GM23338 (cell line): ENCODE measurements around the gene RAMP1. TPM values are rescaled to one million over a fixed set of nuclear protein-coding genes. Genes with fewer than 3 reads are reported as not detected.

ENCODE experiments used
- ATAC-seq: fragments of 200-7000 bp; cut with Tn5 transposase; 3 replicates; pipeline ENCODE4 v1.9.1; 2020
- DNase-seq: peaks from one replicate; pipeline ENCODE4 v3.0.0-alpha.2; 2015; ENCODE audit warnings: low spot score
- H2AFZ ChIP-seq: fragments of 200-600 bp; sonication (generic); 2 replicates; pipeline ENCODE4 v1.8.0; 2016; ENCODE audit warnings: antibody characterized with exemption, mild to moderate bottlenecking, moderate library complexity
- H3F3A ChIP-seq: fragments of 200-600 bp; sonication (generic); replicated peaks from 2 replicates; pipeline ENCODE4 v1.8.0; 2017; ENCODE audit warnings: antibody characterized with exemption, mixed run types, low read depth
- H3K27ac ChIP-seq: fragments of 200-600 bp; sonication (generic); 2 replicates; pipeline ENCODE4 v1.6.1; 2016; ENCODE audit warnings: low read depth
- H3K27me3 ChIP-seq: fragments of 200-600 bp; sonication (generic); 2 replicates; pipeline ENCODE4 v1.8.0; 2016; ENCODE audit warnings: mild to moderate bottlenecking, mixed run types, moderate library complexity; ENCODE audit not compliant: insufficient read depth
- H3K36me3 ChIP-seq: fragments of 200-600 bp; sonication (generic); 2 replicates; pipeline ENCODE4 v1.8.0; 2016; ENCODE audit warnings: mild to moderate bottlenecking; ENCODE audit not compliant: insufficient read depth
- H3K4me1 ChIP-seq: fragments of 200-600 bp; sonication (generic); 2 replicates; pipeline ENCODE4 v1.8.0; 2016; ENCODE audit warnings: mild to moderate bottlenecking, moderate library complexity; ENCODE audit not compliant: insufficient read depth
- H3K4me2 ChIP-seq: fragments of 200-600 bp; sonication (generic); 2 replicates; pipeline ENCODE4 v1.7.1; 2017; ENCODE audit warnings: mixed run types
- H3K4me3 ChIP-seq: fragments of 200-600 bp; sonication (generic); 2 replicates; pipeline ENCODE4 v1.6.1; 2016; ENCODE audit warnings: mixed run types
- H3K79me2 ChIP-seq: fragments of 200-600 bp; sonication (generic); replicated peaks from 2 replicates; pipeline ENCODE4 v1.8.0; 2017; ENCODE audit warnings: mild to moderate bottlenecking; ENCODE audit not compliant: insufficient read depth
- H3K9me2 ChIP-seq: fragments of 200-600 bp; sonication (generic); 2 replicates; pipeline ENCODE4 v1.8.0; 2017; ENCODE audit not compliant: insufficient read depth
- H4K20me1 ChIP-seq: fragments of 200-600 bp; sonication (generic); replicated peaks from 2 replicates; pipeline ENCODE4 v1.8.0; 2017; ENCODE audit warnings: mild to moderate bottlenecking; ENCODE audit not compliant: insufficient read depth
- H3K27ac Mint-ChIP-seq: 2 replicates; pipeline ENCODE4 v1.8.0; 2020; ENCODE audit warnings: inconsistent platforms, mild to moderate bottlenecking, moderate library complexity, mixed read lengths
- H3K27me3 Mint-ChIP-seq: 3 replicates; pipeline ENCODE4 v1.8.0; 2022; ENCODE audit warnings: low read depth, mild to moderate bottlenecking, moderate library complexity, mixed read lengths, inconsistent platforms; ENCODE audit not compliant: insufficient read depth, poor library complexity
- H3K36me3 Mint-ChIP-seq: 3 replicates; pipeline ENCODE4 v1.8.0; 2021; ENCODE audit warnings: low read depth, mild to moderate bottlenecking, inconsistent platforms, moderate library complexity, mixed read lengths
- H3K4me1 Mint-ChIP-seq: 3 replicates; pipeline ENCODE4 v1.8.0; 2020; ENCODE audit warnings: mild to moderate bottlenecking, inconsistent platforms, mixed read lengths
- H3K4me3 Mint-ChIP-seq: 3 replicates; pipeline ENCODE4 v1.8.0; 2021; ENCODE audit warnings: moderate library complexity, mild to moderate bottlenecking, inconsistent platforms, mixed read lengths
- H3K9me3 Mint-ChIP-seq: 3 replicates; pipeline ENCODE4 v1.8.0; 2020; ENCODE audit warnings: moderate library complexity, mild to moderate bottlenecking, inconsistent platforms, mixed read lengths
- CREB1 ChIP-seq: fragments of 250-450 bp; sonication (Bioruptor Pico); IDR thresholded peaks from 2 replicates; pipeline ENCODE4 v1.5.0; 2020; ENCODE audit warnings: low read depth, mild to moderate bottlenecking, moderate library complexity
- EZH2 ChIP-seq: fragments of 200-600 bp; sonication (generic); IDR thresholded peaks from one replicate; pipeline ENCODE4 v1.8.0; 2017; ENCODE audit warnings: antibody characterized with exemption, mild to moderate bottlenecking, low read depth; ENCODE audit not compliant: unreplicated experiment
- NANOG ChIP-seq: IDR thresholded peaks from 2 replicates; pipeline ENCODE4 v1.6.1; 2016; ENCODE audit warnings: antibody characterized with exemption, borderline replicate concordance
- STAT1 ChIP-seq: IDR thresholded peaks from one replicate; pipeline ENCODE4 v1.6.1; 2016; ENCODE audit warnings: antibody characterized with exemption; ENCODE audit not compliant: unreplicated experiment
- ZNF114 ChIP-seq: fragments of 250-450 bp; sonication (Bioruptor Pico); IDR thresholded peaks from 2 replicates; pipeline ENCODE4 v1.5.0; 2020; ENCODE audit warnings: mild to moderate bottlenecking, moderate library complexity
- polyA plus RNA-seq: library from polyadenylated mRNA; unstranded; fragments of >200 nt; fragmentation: Nextera tagmentation; extraction: Ambion mirVana; gene quantifications from 2 replicates; pipeline ENCODE4 v1.2.1, GENCODE V29; 2016
- total RNA-seq: library from RNA; depleted of rRNA; stranded (reverse); fragments of >200 nt; shearing (Covaris generic); gene quantifications from 2 replicates; pipeline ENCODE4 v1.2.3, GENCODE V29; 2014
- TF ChIP-seq, protein P1 (sequence below), 2 experiments: fragments of 200-600 bp in 1 of 2; sonication (generic) in 1 of 2; conservative IDR thresholded peaks; 2 replicates each; pipeline versions ENCODE4 v1.5.1 to v1.6.1; 2016 to 2017; ENCODE audit warnings: antibody characterized with exemption in 2 of 2, low read depth in 2 of 2, mild to moderate bottlenecking in 2 of 2, moderate library complexity in 1 of 2
- TF ChIP-seq, protein P2 (sequence below): fragments of 250-450 bp; sonication (Bioruptor Pico); IDR thresholded peaks from 2 replicates; pipeline ENCODE4 v1.5.0; 2020; ENCODE audit warnings: mild to moderate bottlenecking, moderate library complexity

RAMP1 gene
- total and polyA plus RNA-seq, 2 experiments from 2014 or later: 1.7 to 3.3 TPM

DNA sequence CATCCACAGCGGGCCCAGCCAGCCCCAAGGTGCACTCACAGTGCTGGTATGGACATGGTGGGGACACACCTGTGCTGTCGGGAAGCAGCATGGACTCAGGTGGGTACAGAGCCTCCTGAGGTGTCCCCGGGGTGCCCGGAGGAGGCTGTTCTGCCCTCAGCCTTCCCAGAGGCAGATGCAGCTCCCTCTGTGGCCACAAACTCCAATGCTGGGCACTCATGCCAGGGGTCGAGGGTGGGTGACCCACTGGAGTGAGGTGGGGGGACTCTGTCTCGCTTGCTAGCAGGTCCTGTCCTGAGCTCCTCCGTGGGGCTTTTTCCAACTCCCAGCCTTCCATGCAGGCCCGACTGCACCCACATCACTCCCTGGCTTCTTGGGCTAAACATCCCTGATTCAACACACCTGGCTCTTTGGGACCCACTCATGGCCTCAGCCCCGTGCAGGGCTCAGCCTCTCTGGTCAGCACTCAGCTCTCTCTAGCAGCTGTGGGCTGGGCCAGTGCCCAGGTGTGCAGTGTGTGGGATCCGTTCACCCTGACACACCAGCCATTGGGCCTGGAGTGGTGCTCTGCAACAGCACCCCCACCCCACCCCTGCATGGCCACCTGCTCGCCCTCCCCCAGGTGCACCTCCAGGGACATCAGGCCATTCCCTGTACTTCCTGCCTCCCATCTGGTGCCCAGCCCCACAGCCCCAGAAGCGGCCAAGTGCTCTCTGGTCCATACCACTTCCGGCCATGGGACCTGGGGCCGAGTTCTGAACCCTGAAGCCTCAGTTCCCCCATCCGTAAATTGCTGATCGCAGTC, 16.0 kb downstream of the RAMP1 start (continued):
- TF ChIP-seq ZNF114: no peak
- TF ChIP-seq EZH2: no peak
- TF ChIP-seq NANOG: no peak
- TF ChIP-seq CREB1 (CRISPR knock-in tag): no peak
- no peak for TF ChIP-seq STAT1

DNA sequence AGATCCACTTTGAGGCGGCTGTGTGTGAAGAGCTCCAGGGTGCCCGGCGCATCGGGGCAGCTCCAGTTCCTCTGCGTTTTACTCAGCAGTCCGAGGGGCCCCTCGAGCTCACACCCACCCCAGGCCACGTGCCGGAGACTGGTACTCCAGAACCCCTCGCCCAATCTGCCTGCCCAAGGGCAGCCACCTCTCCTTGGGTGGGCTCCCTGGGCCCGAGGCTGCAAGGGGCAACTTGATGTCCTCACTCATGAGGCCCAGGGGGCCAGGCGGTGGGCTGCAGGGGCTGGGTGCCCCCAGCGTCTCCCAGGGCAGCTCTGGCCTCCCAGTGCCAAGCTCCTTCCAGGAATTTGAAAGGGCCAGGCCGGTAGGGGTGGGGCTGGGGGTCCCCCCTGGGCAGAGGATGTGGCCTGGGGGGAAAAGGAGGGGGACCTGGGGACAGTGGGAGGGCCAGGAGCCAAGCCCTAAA, 16.7 kb downstream of the RAMP1 start:
- no peaks in the 10 kb centered on the region for H3K79me2 ChIP-seq
- no peak overlapping the region for H3K4me3 ChIP-seq
- ATAC-seq (no peak), DNase-seq (no peak)
- no peaks in the 10 kb centered on the region for H3K36me3 ChIP-seq
- H3F3A ChIP-seq: no peaks in the 10 kb centered on the region
- peaks cover 6% of the 10 kb centered on the region for H3K4me1 Mint-ChIP-seq
- H4K20me1 ChIP-seq: no peaks in the 10 kb centered on the region
- no peak overlapping the region for H3K4me2 ChIP-seq
- H3K27ac ChIP-seq: no peak overlapping the region
- H3K9me3 Mint-ChIP-seq: peaks cover 2% of the 10 kb centered on the region; the same call in 1 of the 3 replicates
- TF ChIP-seq, protein P1, sequence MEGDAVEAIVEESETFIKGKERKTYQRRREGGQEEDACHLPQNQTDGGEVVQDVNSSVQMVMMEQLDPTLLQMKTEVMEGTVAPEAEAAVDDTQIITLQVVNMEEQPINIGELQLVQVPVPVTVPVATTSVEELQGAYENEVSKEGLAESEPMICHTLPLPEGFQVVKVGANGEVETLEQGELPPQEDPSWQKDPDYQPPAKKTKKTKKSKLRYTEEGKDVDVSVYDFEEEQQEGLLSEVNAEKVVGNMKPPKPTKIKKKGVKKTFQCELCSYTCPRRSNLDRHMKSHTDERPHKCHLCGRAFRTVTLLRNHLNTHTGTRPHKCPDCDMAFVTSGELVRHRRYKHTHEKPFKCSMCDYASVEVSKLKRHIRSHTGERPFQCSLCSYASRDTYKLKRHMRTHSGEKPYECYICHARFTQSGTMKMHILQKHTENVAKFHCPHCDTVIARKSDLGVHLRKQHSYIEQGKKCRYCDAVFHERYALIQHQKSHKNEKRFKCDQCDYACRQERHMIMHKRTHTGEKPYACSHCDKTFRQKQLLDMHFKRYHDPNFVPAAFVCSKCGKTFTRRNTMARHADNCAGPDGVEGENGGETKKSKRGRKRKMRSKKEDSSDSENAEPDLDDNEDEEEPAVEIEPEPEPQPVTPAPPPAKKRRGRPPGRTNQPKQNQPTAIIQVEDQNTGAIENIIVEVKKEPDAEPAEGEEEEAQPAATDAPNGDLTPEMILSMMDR (conservative IDR thresholded peaks at IDR 0.05; ENCODE audit: low read depth in 2 of 2): no peak
- TF ChIP-seq, protein P2, sequence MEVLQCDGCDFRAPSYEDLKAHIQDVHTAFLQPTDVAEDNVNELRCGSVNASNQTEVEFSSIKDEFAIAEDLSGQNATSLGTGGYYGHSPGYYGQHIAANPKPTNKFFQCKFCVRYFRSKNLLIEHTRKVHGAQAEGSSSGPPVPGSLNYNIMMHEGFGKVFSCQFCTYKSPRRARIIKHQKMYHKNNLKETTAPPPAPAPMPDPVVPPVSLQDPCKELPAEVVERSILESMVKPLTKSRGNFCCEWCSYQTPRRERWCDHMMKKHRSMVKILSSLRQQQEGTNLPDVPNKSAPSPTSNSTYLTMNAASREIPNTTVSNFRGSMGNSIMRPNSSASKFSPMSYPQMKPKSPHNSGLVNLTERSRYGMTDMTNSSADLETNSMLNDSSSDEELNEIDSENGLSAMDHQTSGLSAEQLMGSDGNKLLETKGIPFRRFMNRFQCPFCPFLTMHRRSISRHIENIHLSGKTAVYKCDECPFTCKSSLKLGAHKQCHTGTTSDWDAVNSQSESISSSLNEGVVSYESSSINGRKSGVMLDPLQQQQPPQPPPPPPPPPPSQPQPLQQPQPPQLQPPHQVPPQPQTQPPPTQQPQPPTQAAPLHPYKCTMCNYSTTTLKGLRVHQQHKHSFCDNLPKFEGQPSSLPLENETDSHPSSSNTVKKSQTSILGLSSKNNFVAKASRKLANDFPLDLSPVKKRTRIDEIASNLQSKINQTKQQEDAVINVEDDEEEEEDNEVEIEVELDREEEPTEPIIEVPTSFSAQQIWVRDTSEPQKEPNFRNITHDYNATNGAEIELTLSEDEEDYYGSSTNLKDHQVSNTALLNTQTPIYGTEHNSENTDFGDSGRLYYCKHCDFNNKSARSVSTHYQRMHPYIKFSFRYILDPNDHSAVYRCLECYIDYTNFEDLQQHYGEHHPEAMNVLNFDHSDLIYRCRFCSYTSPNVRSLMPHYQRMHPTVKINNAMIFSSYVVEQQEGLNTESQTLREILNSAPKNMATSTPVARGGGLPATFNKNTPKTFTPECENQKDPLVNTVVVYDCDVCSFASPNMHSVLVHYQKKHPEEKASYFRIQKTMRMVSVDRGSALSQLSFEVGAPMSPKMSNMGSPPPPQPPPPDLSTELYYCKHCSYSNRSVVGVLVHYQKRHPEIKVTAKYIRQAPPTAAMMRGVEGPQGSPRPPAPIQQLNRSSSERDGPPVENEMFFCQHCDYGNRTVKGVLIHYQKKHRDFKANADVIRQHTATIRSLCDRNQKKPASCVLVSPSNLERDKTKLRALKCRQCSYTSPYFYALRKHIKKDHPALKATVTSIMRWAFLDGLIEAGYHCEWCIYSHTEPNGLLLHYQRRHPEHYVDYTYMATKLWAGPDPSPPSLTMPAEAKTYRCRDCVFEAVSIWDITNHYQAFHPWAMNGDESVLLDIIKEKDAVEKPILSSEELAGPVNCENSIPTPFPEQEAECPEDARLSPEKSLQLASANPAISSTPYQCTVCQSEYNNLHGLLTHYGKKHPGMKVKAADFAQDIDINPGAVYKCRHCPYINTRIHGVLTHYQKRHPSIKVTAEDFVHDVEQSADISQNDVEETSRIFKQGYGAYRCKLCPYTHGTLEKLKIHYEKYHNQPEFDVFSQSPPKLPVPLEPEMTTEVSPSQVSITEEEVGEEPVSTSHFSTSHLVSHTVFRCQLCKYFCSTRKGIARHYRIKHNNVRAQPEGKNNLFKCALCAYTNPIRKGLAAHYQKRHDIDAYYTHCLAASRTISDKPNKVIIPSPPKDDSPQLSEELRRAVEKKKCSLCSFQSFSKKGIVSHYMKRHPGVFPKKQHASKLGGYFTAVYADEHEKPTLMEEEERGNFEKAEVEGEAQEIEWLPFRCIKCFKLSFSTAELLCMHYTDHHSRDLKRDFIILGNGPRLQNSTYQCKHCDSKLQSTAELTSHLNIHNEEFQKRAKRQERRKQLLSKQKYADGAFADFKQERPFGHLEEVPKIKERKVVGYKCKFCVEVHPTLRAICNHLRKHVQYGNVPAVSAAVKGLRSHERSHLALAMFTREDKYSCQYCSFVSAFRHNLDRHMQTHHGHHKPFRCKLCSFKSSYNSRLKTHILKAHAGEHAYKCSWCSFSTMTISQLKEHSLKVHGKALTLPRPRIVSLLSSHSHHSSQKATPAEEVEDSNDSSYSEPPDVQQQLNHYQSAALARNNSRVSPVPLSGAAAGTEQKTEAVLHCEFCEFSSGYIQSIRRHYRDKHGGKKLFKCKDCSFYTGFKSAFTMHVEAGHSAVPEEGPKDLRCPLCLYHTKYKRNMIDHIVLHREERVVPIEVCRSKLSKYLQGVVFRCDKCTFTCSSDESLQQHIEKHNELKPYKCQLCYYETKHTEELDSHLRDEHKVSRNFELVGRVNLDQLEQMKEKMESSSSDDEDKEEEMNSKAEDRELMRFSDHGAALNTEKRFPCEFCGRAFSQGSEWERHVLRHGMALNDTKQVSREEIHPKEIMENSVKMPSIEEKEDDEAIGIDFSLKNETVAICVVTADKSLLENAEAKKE: no peak
- TF ChIP-seq EZH2: no peak
- no peaks in the 10 kb centered on the region for H3K4me1 ChIP-seq
- no peaks in the 10 kb centered on the region for H3K36me3 Mint-ChIP-seq
- no peak overlapping the region for H3K27ac Mint-ChIP-seq
- peaks cover 7% of the 10 kb centered on the region for H3K27me3 Mint-ChIP-seq
- no peaks in the 10 kb centered on the region for H3K27me3 ChIP-seq
- H3K4me3 Mint-ChIP-seq: no peak overlapping the region
- H3K9me2 ChIP-seq: no peaks in the 10 kb centered on the region
- no peak overlapping the region for H2AFZ ChIP-seq
